ENCODE results near the gene CASZ1.

Gene CASZ1

GRCh38 chr1:10744654-10745238 is 51.7 kb downstream of the CASZ1 start:
- H3K27ac ChIP-seq = peak overlapping the region; percentile 73
- TF ChIP-seq ZFX (IDR thresholded peaks at IDR 0.05; ENCODE audit: borderline replicate concordance) = no peak

DNA sequence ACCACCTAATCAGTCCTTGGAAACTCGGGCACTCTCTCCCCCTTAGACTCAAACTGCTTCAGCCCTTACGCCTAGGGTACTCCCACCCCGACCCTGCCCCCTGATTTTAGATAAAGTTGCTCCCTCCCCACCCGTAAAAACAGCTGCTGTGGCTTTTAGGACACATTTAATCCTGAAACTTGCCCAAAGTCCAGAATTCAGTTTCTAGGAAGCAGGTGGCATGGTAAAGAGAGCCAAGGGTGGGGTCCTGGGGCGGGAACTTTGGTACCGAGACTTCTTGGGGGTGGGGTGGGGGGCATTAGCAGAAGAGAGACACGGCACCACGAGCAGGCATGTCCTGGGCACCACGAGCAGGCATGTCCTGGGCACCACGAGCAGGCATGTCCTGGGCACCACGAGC is 52.4 kb downstream of the CASZ1 start:
- TF ChIP-seq ZFX (IDR thresholded peaks at IDR 0.05; ENCODE audit: borderline replicate concordance) (no peak), CTCF (IDR thresholded peaks at IDR 0.05) (no peak)
- H3K27ac ChIP-seq = no peak overlapping the region

GRCh38 chr1:10741696-10742095 is 54.8 kb downstream of the CASZ1 start:
- TF ChIP-seq ZFX (IDR thresholded peaks at IDR 0.05; ENCODE audit: borderline replicate concordance) (no peak), CTCF (IDR thresholded peaks at IDR 0.05) (no peak)
- no peak overlapping the region for H3K27ac ChIP-seq

- H3K27ac ChIP-seq = no peak overlapping the region
- TF ChIP-seq CTCF (IDR thresholded peaks at IDR 0.05) (no peak), ZFX (IDR thresholded peaks at IDR 0.05; ENCODE audit: borderline replicate concordance) (no peak)
Measured at GRCh38 chr1:10740123-10740522, 56.3 kb downstream of the CASZ1 start.

DNA sequence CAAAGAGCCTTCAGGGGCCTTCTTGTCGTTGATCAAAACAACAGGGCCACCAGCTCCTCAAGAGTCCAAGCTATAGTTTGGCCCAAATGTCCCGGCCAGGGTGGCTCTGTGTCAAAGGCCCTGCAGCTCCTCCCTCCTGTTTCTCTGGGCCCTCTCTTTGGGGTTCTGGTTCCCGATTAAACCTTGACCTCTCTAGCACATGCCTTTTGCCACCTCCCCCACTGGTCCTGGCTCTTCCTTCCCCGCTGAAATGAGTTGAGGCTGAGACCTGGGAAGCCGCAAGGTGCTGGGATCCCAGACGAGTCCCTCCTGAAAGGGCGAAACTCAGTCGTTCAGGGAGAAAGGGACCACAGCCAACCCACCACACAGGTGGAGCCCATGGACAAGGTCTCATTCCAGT is 56.9 kb downstream of the CASZ1 start:
- H3K27ac ChIP-seq = no peak overlapping the region
- TF ChIP-seq CTCF (IDR thresholded peaks at IDR 0.05) = no peak
- no peak for TF ChIP-seq ZFX (IDR thresholded peaks at IDR 0.05; ENCODE audit: borderline replicate concordance)

DNA sequence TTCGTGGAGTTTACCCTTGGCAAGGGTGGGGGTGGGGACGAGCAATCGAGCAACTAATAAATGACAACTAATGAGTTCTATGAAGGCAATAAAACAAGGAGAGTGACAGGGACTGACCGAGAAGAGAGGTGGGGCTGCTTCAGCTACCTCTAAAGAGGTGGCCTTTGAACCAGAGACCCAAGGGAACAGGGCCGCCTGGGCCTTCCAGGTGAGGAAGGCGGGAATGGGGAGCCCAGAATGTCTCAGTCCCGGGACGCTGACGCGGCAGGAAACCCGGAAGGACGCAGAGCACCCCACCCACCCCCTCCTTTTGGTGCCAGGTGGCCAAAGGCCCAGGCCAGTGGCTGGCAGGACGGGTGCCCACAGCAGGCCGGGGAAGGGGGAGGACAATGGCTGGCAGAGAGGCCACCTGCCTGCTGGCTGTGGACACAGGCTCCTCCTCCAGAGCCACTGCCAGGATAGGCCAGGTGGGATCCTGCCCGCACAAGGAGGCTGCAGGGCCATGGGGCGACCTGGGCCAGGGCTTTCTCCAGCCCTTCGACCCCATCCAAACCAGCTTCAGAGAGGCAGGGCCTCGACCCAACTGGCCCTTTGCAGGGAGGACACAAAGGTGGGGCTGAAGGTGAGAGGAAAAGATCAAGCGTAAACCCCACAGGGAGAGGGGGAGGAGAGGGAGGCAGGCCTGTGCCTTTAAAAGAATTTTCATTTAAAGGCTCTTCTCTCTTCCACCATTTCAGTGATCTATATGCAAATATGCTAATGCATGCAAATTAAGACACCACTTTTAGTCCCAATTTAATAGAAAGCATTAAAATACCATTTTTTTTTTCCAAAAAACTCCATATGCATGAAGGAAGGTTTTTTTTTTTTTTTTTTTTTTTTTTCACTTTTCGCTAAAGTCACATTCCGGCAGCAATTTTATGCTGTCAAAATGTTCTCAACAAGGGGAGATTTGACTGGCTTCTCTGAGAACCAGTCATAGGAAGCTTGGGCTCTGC is 58.1 kb downstream of the CASZ1 start:
- TF ChIP-seq ZFX (IDR thresholded peaks at IDR 0.05; ENCODE audit: borderline replicate concordance) (no peak), CTCF (IDR thresholded peaks at IDR 0.05) (no peak)
- H3K27ac ChIP-seq = no peak overlapping the region

DNA sequence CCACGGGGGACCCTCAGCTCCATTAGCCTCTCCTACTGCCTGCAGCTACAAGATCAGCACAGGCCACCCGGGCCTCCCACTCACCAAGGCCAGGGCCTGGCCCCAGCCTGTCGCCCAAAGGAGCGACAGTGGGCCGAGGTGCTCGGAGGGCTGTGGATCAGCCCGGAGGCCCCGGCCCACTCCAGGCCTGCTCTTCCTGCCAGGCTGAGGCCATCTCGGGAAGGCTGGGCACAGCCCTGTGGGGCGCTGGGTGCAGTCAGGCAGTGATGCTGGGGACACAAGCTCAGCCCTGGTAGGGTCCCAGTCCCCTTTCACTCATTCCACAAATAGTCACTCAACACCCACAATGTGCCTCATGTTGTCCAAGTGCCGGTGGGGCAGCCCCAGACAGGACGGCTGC is 58.8 kb downstream of the CASZ1 start:
- TF ChIP-seq ZFX (IDR thresholded peaks at IDR 0.05; ENCODE audit: borderline replicate concordance) (no peak), CTCF (IDR thresholded peaks at IDR 0.05) (no peak)
- no peak overlapping the region for H3K27ac ChIP-seq
